NCI-H2107 treated with DMSO at 0.1 percent for 48 hours (cell line): ENCODE measurements around the gene COPS7B.
"Not testable (repeated sequence)": the region's sequence is repeated elsewhere in the genome, so short reads cannot be mapped to it uniquely, and the experiment has no call there.

Experiments used
- DNase-seq: peaks from one replicate; lab custom pipeline; 2025; ENCODE audit not compliant: unreplicated experiment; lab: John Stamatoyannopoulos, UW

Gene COPS7B

GRCh38 chr2:231786177-231786916 lies at the start of gene COPS7B:
Gene COPS7B (plus strand): TSS chr2:231786445. CDS start chr2:231788571, 2,126 bp downstream.
- DNase-seq: peak; percentile 32

DNA sequence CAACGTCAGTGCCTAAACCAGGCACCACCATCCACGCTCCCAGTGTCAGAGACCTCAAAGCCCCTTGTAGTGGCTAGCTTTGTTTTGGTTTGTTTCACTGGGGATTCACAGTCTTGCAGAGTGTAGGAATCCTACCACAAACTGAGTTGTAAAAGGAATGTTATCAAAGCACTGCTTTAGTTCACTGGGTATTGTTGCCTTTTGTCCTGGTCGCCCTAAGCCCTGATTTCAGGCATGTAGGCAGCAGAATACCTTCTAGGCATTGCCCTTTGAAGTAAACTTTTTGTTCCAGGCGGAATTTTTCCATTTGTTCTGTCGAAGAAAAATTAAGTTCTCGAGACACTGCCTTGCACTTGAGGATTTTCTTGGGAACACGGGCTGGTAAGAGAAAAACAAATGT lies 48.5 kb upstream of the COPS7B start:
- no peak for DNase-seq

DNA sequence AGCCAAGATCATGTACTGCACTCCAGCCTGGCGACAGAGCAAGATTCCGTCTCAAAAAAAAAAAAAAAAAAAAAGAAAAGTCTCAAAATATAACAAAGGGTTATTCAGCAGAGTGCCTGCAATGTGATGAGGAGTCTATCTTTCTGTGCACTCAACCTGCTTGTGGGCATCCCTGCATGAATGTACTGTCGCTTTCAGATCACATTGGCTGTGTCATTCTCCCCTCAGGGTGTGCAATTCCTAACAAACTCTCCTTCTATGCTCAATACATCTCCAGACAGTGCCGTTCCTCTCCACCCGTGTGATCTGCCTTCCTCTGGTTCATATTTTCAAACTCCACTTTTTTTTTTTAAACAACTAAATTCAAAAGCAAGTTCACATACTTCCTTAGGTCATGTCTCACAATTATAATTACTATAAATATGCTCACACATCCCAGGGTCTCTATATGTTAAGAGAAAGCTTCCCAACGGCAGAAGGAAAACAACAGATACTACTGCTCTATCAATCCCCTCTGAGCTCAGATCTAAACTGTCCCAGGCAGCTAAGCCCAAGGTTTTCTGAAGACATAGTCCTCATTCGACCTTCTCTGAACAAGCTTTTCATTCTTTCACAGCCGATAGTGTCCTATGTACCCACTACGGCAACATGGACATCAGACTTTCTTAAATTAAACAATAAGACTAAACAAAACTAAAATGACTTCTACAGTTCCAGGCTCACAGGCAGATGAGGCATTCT lies 42.7 kb upstream of the COPS7B start:
- no peak for DNase-seq

- no peak for DNase-seq
Measured at GRCh38 chr2:231745303-231746038, 40.8 kb upstream of the COPS7B start.

DNA sequence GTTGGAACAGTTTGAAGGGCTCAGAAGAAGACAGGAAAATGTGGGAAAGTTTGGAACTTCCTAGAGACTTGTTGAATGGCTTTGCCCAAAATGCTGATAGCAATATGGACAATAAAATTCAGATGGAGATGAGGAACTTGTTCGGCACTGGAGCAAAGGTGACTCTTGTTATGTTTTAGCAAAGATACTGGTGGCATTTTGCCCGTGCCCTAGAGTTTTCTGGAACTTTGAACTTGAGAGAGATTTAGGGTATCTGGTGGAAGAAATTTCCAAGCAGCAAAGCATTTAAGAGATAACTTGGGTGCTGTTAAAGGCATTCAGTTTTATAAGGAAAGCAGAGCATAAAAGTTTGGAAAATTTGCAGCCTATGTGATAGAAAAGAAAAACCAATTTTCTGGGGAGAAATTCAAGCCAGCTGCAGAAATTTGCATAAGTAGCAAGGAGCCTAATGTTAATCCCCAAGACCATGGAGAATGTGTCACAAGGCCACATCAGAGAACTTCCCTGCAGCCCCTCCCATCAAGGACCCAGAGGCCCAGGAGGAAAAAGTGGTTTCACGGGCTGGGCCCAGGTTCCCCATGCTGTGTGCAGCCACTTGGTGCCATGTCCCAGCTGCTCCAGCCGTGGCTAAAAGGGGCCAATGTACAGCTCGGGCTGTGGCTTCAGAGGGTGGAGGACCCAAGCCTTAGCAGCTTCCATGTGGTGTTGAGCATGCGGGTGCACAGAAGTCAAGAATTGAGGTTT lies 37.9 kb upstream of the COPS7B start:
- DNase-seq: not testable (repeated sequence)

DNA sequence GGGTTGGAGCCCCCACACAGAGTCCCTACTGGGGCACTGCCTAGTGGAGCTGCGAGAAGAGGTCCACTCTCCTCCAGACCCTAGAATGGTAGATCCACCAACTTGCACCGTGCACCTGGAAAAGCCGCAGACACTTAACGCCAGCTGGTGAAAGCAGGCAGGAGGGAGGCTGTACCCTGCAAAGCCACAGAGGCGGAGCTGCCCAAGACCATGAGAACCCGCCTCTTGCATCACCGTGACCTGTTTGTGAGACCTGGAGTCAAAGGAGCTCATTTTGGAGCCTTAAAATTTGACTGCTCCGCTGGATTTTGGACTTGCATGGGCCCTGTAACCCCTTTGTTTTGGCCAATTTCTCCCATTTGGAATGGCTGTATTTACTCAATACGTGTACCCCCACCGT lies 37.2 kb upstream of the COPS7B start:
- peak; percentile 64 for DNase-seq

DNA sequence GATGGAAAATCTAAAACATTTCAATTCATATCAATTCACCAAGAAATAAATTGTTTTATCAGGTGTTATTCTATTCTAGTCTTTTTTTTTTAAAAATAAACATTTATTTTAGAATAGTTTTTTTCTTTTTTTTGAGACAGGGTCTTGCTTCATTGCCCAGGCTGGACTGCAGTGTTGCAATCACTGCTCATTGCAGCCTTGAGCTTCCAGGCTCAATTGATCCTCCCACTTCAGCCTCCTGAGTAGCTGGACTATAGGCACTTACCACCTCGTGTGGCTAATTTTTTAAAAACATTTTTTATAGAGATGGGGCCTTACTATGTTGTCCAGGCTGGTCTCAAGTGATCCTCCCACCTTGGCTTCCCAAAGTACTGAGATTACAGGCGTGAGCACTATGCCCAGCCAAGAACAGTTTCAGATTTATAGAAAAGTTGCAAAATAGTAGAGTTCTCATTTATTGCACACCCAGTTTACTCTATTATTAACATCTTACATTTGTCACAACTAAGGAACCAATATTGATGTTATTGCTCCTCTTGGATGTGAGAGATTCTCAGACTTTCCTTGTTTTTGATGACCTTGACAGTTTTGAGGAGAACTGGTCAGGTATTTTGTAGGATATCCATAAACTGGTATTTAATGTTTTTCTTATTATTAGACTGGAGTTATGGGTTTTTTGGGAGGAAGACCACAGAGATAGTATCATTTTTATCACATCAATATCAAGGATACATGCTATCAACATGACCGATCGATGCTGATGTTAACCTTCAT lies 35.0 kb upstream of the COPS7B start:
- no peak for DNase-seq

GRCh38 chr2:231752061-231752460 lies 34.2 kb upstream of the COPS7B start:
- no peak for DNase-seq

DNA sequence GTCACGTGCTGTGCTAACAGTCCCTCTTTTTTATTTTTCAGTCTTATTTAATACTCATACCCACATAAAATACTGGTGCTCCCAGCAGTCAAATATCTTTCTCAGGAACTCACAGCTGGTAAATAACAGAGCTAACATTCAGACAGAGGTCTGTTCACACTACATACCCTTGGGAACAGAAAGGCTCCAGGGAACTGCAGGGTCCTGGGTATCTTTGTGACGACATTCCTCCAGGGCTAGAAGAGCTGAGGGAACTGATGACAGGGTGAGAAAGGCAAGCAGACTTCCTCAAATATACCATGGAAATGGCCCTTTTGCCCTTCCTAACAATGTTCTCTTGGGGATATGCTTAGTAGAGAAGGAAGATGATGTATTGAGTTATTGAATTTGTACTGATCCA lies 24.5 kb upstream of the COPS7B start:
- DNase-seq: no peak

DNA sequence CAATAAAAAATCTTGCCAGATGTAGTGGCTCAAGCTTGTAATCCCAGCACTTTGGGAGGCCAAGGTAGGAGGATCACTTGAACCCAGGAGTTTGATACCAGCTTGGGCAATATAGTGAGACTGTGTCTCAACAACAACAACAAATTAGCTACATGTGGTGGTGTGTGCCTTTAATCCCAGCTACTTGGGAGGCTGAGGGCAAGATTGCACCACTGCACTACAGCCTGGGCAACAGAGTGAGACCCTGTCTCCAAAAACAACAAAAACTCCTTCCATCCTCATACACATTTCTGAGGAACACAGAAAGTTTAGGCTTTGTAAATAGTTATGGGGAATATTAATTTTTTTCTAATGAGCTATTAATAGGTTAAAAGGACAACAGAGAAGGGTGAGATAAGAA lies 22.1 kb upstream of the COPS7B start:
- no peak for DNase-seq

DNA sequence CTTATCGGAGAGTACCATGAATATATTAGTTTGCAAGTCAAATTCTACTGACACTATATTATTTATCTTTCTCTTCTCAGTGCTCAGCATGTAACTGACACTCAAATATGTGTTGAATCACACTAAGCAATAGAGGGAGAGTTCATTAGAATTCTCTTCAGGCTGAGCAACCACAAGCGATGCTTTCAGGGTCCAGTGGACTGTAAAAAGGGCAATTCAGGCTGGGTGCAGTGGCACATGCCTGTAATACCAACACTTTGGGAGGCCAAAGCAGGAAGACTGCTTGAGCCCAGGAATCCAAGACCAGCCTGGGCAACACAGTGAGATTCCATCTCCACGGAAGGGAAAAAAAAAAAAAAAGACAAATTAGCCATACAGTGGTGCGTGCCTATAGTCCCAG lies 21.5 kb upstream of the COPS7B start:
- DNase-seq: no peak

DNA sequence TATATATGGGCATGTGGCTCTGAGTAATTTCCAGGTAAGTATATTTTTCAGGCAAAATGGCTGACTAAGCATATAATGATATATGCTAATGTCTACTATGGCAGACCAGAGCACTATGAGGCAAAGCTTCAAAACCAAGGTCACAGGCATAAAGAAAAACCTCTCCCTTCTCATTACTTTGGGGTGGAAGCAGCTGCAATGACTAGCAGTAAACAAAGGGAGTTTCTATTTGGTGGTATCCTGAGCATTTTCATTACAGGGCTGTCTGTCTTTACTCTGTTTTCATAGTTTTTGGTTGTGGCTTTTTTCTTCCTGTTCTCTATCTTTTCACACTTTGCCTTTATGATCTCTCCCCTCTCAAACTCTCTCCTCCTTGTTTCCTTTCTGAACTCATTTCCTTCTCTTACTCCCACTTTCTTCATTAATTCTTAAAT lies 20.7 kb upstream of the COPS7B start:
- DNase-seq: no peak

DNA sequence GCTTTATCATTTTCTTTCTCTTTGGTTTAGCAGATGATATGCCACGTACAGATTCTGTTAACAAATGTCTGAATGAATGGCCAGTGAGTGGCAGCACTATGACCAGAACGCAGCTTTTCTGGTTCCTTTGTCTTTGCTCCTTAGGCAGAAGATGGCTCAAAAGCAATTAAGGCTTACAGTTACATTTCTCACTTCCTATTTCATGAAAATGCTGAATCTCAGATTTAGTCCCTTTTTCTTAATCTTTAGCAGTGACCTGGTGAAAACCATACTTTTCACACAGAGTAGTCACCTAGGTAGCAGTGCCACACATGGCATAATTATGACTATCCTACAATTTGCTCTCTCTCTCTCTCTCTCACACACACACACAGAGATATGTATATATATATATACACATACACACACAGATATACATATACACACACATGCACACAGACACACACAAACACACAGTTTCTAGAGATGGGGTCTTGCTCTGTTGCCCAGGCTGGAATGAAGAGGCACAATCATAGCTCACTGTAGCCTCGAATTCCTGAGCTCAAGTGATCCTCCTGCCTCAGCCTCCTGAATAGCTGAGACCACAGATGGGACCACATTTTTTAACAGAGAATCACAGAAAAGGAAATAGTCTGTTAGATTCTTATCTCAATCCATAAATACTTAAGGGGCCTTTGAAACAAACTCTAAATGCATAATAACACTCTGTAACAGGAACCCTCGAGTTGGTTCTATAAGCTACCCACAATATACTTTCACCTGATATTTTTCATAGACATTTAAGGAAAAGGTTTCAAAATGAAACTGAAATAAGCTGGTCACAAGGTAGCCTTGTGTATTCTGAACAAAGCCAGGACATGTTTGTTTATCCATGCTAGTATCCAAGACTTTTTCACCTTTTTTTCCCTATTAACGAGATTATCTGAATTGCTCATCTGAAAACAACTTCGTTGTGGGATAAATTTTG lies 16.8 kb upstream of the COPS7B start:
- DNase-seq: no peak

GRCh38 chr2:231780123-231780908 lies 5.9 kb upstream of the COPS7B start:
- DNase-seq: no peak

- peak; percentile 87 for DNase-seq
Measured at GRCh38 chr2:231780909-231781797, 5.1 kb upstream of the COPS7B start, which contains the start of gene PDE6D. Gene PDE6D (minus strand): TSS chr2:231781282. CDS start chr2:231781114, 168 bp downstream.

DNA sequence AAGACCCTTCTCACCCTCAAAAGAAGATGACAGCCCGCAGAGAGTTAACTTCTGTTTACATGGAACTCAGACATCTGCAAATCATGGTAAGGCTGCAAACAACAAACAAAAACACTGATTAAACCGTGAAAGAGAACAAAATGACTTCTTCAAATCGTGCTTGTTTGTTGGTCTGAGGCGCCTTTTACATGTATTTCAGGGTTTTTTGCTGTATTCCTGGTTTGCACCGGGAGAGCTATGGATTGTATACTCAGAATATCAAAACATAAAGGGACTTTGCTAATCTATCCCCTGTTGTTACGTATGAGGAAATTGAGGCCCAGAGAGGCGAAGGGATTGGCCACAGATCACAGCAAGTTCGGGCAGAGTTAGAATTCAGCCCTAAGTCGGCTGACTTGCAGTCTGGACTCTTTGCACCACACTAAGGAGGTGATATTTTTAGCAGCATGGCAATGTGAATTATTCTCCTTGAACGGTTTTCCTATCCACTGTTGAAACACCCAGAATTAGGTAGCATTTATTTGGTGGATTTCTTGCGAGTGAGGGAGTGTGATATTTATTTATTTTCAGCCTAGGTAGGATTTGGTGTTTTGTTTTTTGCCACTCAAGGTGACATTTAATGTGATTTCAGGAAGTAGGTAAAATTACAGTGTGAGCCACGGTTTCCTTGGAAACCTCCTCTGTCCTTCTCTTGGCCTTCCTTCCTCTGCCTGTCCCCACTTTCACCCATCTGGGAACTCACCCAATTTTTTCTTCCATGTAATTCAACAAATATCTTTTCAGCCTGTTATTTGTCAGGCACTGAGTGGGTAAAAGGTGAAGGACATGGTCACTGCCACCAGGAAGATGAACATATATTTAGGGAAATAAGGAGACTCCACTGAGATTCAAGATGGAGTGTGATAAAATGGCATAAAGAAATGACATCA lies 4.2 kb upstream of the COPS7B start:
- DNase-seq: no peak
